Pancreas (tissue), 10 donors: ENCODE data around the gene SPATA4. TPM values are rescaled to one million over a fixed set of nuclear protein-coding genes. Genes with fewer than 3 reads are reported as not detected.

Experiments
- ATAC-seq, 4 donors: fragments of 200-7000 bp; cut with Tn5 transposase; one replicate each; pipeline versions ENCODE4 v1.8.0 to v1.9.1; 2020; ENCODE audit warnings: mild to moderate bottlenecking in 4 of 4, moderate library complexity in 4 of 4
- DNase-seq, 6 donors: peaks; one replicate each; pipeline ENCODE4 v3.0.0-alpha.2; 2020
- FAIRE-seq: peaks from 2 replicates; lab custom pipeline; 2012; peaks lifted over from hg19 to GRCh38; lab: Jason Lieb, UNC
- H3K27ac ChIP-seq, 4 donors: fragments of 200-600 bp; sonication (generic); 1 replicate in 3 of 4; 2 replicates in 1 of 4; pipeline versions ENCODE4 v1.5.0 to v1.8.0; 2020
- H3K27me3 ChIP-seq, 4 donors: fragments of 200-600 bp; one replicate each; pipeline ENCODE4 v1.8.0; 2021
- H3K36me3 ChIP-seq, 3 donors: fragments of 200-600 bp; sonication (generic) in 1 of 3; one replicate each; pipeline versions ENCODE4 v1.5.0 to v1.8.0; 2020 to 2021
- H3K4me1 ChIP-seq, 3 donors: fragments of 200-600 bp; one replicate each; pipeline ENCODE4 v1.8.0; 2021
- H3K4me3 ChIP-seq, 4 donors: fragments of 200-600 bp; sonication (generic) in 2 of 4; one replicate each; pipeline versions ENCODE4 v1.5.0 to v1.8.0; 2020 to 2021
- H3K9me3 ChIP-seq, 4 donors: fragments of 200-600 bp; one replicate each; pipeline ENCODE4 v1.8.0; 2021
- WGBS, 2 donors: extraction: QIAGEN DNeasy Blood & Tissue Kit; methylation state at CpG; one replicate each; pipeline ENCODE4 v1.1.7; 2013; 5-methylcytosine and 5-hydroxymethylcytosine counted together
- intact Hi-C, 3 donors: fragments of 100-400 bp; cut with DNase I; formaldehyde crosslinking; loops; one replicate each; pipeline versions ENCODE4 v1.11.1 to v1.14.2; 2022
- polyA plus RNA-seq, 2 donors: library from polyadenylated mRNA; stranded (reverse); fragments of 200-250 nt; gene quantifications; one replicate each; pipeline ENCODE4 v1.2.3, GENCODE V29; 2013
- total RNA-seq, 6 donors: library from RNA; stranded (reverse); fragmentation: NEBNext Ultra II Directional in 4 of 6; extraction: Animal tissue kit (Norgen Biotek cat#: 25700) in 4 of 6; gene quantifications; one replicate each; pipeline versions ENCODE4 v1.2.1 to v1.2.4, GENCODE V29; 2021 to 2023
- TF ChIP-seq, protein P1 (sequence below), 4 donors: fragments of 200-600 bp; sonication (generic) in 3 of 4; IDR thresholded peaks; one replicate each; pipeline versions ENCODE4 v1.5.0 to v1.8.0; 2021; ENCODE audit warnings: antibody characterized with exemption in 4 of 4
- donor health status: healthy with polysubstance abuse.
- donor health status: DM: no; HTN: no; CAD: no; lungs with moderate emphysema.
- donor health status: DM: no; HTN: no; CAD: no.
- donor health status: control.
- donor health status: control.
- donor health status: Bipolar disorder and iron deficiency.
- donor health status: DM: yes; HTN: yes; CAD: no.
- donor health status: DM: no; HTN: no; CAD: no.
- donor health status: DM: no; HTN: no; CAD: no.
- donor health status: DM: yes; HTN: yes; CAD: no.

The SPATA4 gene
- total and polyA plus RNA-seq, 8 donors = 0.21 to 0.37 TPM; not detected in 6

DNA sequence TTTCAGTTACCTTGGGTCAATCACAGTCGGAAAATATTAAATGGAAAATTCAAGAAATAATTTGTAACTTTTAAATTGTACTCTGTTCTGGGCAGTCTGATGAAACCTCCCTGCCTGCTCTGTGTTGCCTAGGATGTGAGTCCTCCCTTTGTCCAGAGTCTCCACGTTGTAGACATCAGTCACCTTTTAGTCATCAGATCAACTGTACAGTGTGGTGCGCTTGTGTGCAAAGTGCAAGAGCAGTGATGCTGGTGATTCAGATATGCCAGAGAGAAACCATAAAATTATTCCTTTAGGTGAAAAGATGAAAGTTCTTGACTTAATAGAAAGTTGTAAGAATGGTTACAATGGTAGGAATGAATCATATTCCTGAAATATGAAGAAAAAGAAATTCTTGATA lies 1.4 kb downstream of the SPATA4 start:
- no peak overlapping the region for H3K27ac ChIP-seq
- FAIRE-seq (no peak), DNase-seq (no peak), ATAC-seq (no peak)
- TF ChIP-seq, protein P1, sequence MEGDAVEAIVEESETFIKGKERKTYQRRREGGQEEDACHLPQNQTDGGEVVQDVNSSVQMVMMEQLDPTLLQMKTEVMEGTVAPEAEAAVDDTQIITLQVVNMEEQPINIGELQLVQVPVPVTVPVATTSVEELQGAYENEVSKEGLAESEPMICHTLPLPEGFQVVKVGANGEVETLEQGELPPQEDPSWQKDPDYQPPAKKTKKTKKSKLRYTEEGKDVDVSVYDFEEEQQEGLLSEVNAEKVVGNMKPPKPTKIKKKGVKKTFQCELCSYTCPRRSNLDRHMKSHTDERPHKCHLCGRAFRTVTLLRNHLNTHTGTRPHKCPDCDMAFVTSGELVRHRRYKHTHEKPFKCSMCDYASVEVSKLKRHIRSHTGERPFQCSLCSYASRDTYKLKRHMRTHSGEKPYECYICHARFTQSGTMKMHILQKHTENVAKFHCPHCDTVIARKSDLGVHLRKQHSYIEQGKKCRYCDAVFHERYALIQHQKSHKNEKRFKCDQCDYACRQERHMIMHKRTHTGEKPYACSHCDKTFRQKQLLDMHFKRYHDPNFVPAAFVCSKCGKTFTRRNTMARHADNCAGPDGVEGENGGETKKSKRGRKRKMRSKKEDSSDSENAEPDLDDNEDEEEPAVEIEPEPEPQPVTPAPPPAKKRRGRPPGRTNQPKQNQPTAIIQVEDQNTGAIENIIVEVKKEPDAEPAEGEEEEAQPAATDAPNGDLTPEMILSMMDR (IDR thresholded peaks at IDR 0.05) = no peak
- H3K4me3 ChIP-seq = no peak overlapping the region
- H3K9me3 ChIP-seq = no peaks in the 10 kb centered on the region
- WGBS, 2 donors = 64 to 74% methylated on average over 3 of the region's 3 CpGs
- H3K27me3 ChIP-seq = peaks cover 0 to under 1% (median 0%) of the 10 kb centered on the region in 4 donors
- H3K36me3 ChIP-seq = no peaks in the 10 kb centered on the region
- intact Hi-C loops = no loop called here
- peaks cover 0 to 4% (median 0%) of the 10 kb centered on the region in 3 donors for H3K4me1 ChIP-seq

DNA sequence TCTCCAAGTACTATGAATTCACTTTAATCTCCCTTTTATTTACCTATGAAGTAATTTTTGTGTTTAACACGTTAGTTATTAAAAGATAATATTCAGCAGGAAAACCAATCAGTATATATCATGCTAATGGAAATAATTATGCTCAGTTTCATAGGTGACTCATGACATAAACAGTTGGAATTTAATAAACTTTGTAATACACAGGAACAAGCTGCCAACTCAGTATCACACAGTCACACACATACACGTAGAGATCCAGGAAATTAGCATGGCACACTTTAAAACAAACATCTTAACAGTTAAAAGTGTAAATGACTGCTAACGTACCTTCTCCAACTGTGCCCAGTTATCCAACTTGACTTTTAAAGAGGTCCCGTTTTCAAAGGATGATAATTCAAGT lies 2.3 kb downstream of the SPATA4 start:
- FAIRE-seq (no peak), ATAC-seq (no peak), DNase-seq (no peak)
- intact Hi-C loops = no loop called here
- Histone ChIP-seq H3K4me3 (no peak overlapping the region), H3K9me3 (no peaks in the 10 kb centered on the region), H3K27ac (no peak overlapping the region), H3K27me3 (peaks cover 0 to 4% (median 0%) of the 10 kb centered on the region in 4 donors), H3K36me3 (no peaks in the 10 kb centered on the region), H3K4me1 (peaks cover 0 to 4% (median 0%) of the 10 kb centered on the region in 3 donors)
- TF ChIP-seq, protein P1 (IDR thresholded peaks at IDR 0.05) = no peak
- WGBS, 2 donors = 13 to 14% methylated on average over 4 of the region's 4 CpGs

DNA sequence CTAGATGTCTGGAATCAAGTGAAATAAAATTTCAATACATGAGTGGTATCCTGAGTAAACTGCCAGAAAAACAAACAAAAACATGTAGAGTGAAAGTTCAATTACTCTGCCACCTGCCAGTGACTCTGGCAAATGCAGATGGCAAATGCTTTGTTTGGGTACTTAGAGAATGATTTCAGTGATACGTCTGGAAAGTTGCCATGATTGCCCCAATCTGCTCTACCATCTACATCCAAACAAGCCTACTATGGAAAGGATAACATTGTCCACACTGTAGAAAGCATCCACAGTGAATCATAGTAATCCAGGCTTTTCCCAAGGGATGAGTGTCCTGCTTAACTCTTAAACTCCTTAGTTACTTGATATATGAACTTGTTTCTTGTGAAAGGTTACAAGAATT lies 3.4 kb downstream of the SPATA4 start:
- no peak for DNase-seq
- FAIRE-seq = no peak
- Histone ChIP-seq H3K9me3 (no peaks in the 10 kb centered on the region), H3K27me3 (peaks cover 0 to 4% (median 0%) of the 10 kb centered on the region in 4 donors), H3K4me3 (no peak overlapping the region), H3K4me1 (peaks cover 0 to 4% (median 0%) of the 10 kb centered on the region in 3 donors), H3K36me3 (no peaks in the 10 kb centered on the region), H3K27ac (no peak overlapping the region)
- no peak for ATAC-seq
- TF ChIP-seq, protein P1 (IDR thresholded peaks at IDR 0.05) = no peak
- WGBS, 2 donors = 11 to 27% methylated on average over 1 of the region's 1 CpG
- intact Hi-C loops = no loop called here

DNA sequence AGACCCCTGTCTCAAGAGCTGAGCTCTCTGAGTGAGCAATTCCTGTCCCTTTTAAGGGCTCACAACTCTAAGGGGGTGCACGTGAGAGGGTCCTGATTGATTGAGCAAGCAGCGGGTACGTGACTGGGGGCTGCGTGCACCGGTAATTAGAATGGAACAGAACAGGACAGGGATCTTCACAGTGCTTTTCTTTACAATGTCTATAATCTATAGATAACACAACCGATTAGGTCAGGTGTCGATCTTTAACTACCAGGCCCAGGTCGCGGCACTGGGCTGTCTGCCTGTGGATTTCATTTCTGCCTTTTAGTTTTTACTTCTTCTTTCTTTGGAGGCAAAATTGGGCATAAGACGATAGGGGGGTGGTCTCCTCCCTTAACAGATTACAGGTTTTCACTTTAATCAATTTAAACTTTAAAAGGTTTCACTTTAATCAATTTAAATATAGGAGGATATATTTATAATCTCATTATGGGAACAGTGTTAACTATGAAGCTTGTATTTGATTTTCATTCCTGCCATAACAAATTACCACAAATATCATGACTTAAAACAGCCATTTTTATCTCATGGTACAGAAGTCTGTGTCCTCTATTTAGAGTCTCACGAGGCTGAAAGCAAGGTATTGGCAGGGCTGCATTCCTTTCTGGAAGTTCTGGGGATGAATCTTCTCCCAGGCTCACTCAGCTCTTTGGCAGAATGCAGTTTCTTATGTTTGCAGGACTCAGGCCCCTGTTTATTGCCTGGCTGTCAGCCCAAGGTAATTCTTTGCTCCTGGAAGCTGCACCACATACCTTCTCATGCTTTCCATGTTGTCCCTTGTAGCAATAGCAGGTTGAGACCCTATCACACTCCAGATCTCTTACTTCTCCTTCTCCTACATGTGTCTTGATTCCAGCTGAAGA lies 5.2 kb downstream of the SPATA4 start:
- no peak for DNase-seq
- 63 to 69% methylated on average over 11 of the region's 11 CpGs for WGBS, 2 donors
- Histone ChIP-seq H3K27ac (no peak overlapping the region), H3K4me3 (no peak overlapping the region), H3K27me3 (peaks cover 0 to 4% (median 0%) of the 10 kb centered on the region in 4 donors), H3K36me3 (no peaks in the 10 kb centered on the region), H3K9me3 (no peaks in the 10 kb centered on the region), H3K4me1 (no peaks in the 10 kb centered on the region)
- no peak for FAIRE-seq
- intact Hi-C loops = no loop called here
- TF ChIP-seq, protein P1 (IDR thresholded peaks at IDR 0.05) = no peak
- no peak for ATAC-seq

DNA sequence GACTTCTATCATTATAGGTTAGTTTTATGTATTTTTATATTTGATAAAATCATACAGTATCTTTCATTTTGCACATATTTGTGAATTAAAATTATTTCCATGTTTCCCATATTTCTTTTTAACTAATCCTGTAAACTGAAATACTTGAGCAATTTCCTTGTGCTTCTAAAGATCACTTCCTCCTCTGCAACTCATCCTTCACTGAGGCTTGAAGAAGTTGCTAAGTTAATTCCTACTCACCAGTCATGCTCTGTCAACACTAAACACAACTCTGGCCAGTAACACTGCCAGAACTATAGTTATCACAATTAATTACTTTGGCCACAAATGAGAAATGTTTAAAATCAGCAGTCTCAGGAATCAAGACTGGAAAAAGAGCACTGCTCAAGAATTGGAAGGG lies 6.7 kb downstream of the SPATA4 start:
- Histone ChIP-seq H3K27ac (no peak overlapping the region), H3K36me3 (no peaks in the 10 kb centered on the region), H3K4me1 (no peaks in the 10 kb centered on the region), H3K9me3 (no peaks in the 10 kb centered on the region), H3K27me3 (peaks cover 0 to 4% (median 0%) of the 10 kb centered on the region in 4 donors), H3K4me3 (no peak overlapping the region)
- TF ChIP-seq, protein P1 (IDR thresholded peaks at IDR 0.05) = no peak
- ATAC-seq (no peak), FAIRE-seq (no peak), DNase-seq (no peak)
- intact Hi-C loops = no loop called here
